Glomerular visceral epithelial cell (primary cell): ENCODE measurements around the gene SCAF4.
A peak's percentile ranks its signal among the peaks of the same experiment; 100 is the strongest.
"Not testable (repeated sequence)": the region's sequence is repeated elsewhere in the genome, so short reads cannot be mapped to it uniquely, and the experiment has no call there.

ENCODE experiments used
- DNase-seq: peaks from one replicate; pipeline ENCODE4 v3.0.0-alpha.2; 2016; ENCODE audit errors: extremely low spot score

The SCAF4 gene

GRCh38 chr21:31731857-31732596 is at the start of gene SCAF4:
SCAF4 (minus strand) TSS chr21:31732118; CDS start chr21:31731692, 426 bp downstream.
- DNase-seq: peak; percentile 95

GRCh38 chr21:31780944-31781343 is 49.0 kb upstream of the SCAF4 start:
- no peak for DNase-seq

DNA sequence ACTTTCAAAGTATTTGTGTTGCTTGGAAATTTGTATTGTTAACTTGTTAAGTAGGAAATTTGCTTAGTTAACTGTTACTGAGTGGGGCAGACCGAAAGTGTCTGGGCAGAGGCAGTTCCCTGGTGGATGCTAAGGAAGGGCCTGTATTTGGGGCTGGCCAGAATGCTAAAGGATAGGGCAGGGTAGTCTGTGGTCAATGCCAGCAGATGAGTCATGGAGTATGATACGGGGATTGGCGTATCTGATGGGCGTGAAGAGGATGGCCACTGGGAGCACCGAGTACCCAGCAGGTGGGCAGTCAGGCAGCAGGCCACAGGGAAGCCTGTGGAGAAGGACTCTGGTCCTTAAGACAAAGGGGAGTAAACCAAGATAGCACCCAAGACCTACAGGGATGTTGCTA is 46.6 kb upstream of the SCAF4 start:
- no peak for DNase-seq

DNA sequence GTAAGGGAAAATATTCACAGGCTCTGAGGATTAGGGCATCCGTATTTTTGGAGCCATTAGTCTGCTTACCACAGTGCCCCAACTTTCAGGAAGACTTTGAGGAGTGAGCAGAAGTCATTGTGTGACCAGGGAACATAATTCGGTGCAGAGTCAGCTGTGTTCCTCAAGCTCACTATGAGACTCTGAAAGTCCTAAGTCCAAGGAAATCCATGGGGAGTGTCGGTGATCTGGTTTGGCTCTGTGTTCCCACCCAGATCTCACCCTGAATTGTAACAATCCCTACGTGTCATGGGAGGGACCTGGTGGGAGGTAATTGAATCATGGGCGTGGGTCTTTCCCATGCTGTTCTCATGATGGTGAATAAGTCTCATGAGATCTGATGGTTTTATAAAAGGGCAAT is 45.9 kb upstream of the SCAF4 start:
- no peak for DNase-seq

GRCh38 chr21:31774031-31774430 is 42.1 kb upstream of the SCAF4 start:
- no peak for DNase-seq

GRCh38 chr21:31772674-31773555 is 41.0 kb upstream of the SCAF4 start:
- no peak for DNase-seq

DNA sequence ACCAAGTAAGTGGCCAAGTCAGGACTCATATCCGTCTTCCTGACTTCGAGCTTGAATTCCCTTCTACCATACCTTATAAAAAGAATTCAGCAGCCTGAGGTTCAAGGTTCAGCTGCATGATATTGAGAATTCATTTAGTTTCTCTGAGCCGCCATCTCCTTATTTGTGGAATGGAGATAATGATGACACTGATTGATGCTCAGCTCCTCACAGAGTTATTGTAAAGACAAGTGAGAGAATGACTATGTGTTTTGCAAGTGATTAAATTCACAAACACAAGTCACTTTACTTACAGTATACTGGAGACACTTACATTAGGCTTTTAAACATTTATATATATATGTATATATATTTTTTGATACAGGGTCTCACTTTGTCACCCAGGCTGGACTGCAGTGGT is 39.8 kb upstream of the SCAF4 start:
- no peak for DNase-seq

DNA sequence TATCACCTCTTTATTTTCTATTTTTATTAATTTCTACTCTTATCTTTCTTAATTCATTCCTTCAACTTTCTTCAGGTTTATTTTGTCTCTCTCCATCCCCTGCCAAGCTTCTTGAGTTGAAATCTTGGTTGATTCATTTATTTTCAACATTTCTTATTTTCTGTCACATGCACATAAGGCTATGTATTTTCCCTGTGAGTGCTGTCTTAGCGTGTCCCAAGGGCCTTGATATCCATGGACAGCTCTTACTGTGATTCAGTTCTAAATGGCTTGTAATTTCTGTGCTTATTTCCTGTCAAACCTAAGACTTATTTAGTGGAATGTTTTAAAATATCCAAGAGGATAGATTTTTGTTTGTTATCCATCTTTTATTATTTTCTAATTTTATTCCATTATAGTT is 36.8 kb upstream of the SCAF4 start:
- no peak for DNase-seq

- DNase-seq: no peak
Measured at GRCh38 chr21:31766899-31767298, 35.0 kb upstream of the SCAF4 start.

GRCh38 chr21:31765850-31766249 is 33.9 kb upstream of the SCAF4 start:
- DNase-seq: not testable (repeated sequence)

GRCh38 chr21:31760931-31761330 is 29.0 kb upstream of the SCAF4 start:
- no peak for DNase-seq

GRCh38 chr21:31756787-31757186 is 24.9 kb upstream of the SCAF4 start:
- DNase-seq: no peak

- no peak for DNase-seq
Measured at GRCh38 chr21:31755027-31755426, 23.1 kb upstream of the SCAF4 start.

- DNase-seq: no peak
Measured at GRCh38 chr21:31754708-31754960, 22.7 kb upstream of the SCAF4 start.

- DNase-seq: no peak
Measured at GRCh38 chr21:31753949-31754707, 22.2 kb upstream of the SCAF4 start.

DNA sequence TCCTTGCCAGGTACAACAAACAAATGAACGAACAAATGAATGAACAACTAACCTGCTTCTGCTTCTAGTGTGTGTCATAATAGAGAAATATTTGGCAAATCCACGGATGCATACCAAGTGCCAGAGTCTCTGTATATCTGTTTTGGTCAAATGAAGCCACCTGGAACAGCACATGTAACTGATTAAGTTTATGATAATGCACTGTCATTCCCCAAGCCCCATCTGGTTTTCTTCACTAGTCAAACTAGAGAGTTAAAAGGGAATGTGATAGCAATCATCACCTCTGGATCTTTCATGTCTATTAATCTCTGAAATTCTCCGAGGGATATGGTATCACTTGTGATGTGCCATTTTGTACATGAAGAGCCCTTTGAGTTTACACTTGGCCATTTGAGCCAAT is 21.0 kb upstream of the SCAF4 start:
- DNase-seq: no peak

- DNase-seq: no peak
Measured at GRCh38 chr21:31752352-31752751, 20.4 kb upstream of the SCAF4 start.

- DNase-seq: no peak
Measured at GRCh38 chr21:31750843-31751242, 18.9 kb upstream of the SCAF4 start.

DNA sequence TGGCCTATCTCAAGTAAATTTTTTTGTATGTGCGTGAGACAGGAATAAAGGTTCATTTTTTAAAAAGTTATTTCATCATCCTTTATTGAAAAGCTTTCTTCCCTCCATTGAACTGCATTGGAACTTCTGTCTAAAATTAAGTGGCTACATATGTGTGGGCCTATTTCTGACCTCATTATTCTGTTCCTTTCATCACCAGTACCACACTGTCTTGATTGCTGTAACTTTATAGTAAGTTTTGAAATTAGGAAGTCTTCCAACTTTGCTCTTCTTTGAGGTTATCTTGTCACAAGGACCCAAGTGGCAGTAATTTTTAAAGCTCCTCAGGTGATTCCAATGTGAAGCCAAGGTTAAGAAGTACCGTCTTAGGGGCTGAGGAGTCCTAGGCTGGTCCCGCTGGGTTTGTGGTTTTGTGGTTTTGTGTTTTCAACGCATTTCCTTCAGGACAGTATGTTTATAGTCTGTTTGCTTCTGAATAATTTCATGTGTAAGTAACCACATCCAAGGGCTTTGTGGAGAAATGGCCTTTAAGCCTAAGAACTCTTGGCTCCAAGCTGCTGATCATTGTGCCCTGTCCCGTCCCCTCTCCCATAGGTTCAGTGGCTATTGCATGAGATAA is 12.4 kb upstream of the SCAF4 start:
- no peak for DNase-seq

- no peak for DNase-seq
Measured at GRCh38 chr21:31743712-31744111, 11.8 kb upstream of the SCAF4 start.

GRCh38 chr21:31741116-31741515 is 9.2 kb upstream of the SCAF4 start:
- DNase-seq: no peak
